COLO668 (cell line): ENCODE data around the gene ZNF778.
"Not testable (repeated sequence)": the region's sequence is repeated elsewhere in the genome, so short reads cannot be mapped to it uniquely, and the experiment has no call there.

Experiments used
- DNase-seq: peaks from one replicate; lab custom pipeline; 2025; ENCODE audit not compliant: unreplicated experiment; lab: John Stamatoyannopoulos, UW

Gene ZNF778

GRCh38 chr16:89179656-89180315 is 37.7 kb upstream of the ZNF778 start:
- DNase-seq: no peak

GRCh38 chr16:89183463-89183862 is 34.0 kb upstream of the ZNF778 start:
- no peak for DNase-seq

- DNase-seq: no peak
Observed at GRCh38 chr16:89183975-89184676, 33.4 kb upstream of the ZNF778 start.

GRCh38 chr16:89184677-89184932 is 32.9 kb upstream of the ZNF778 start:
- no peak for DNase-seq

- peak; percentile 36 for DNase-seq
Observed at GRCh38 chr16:89184933-89185794, 32.3 kb upstream of the ZNF778 start.

GRCh38 chr16:89185887-89186592 is 31.5 kb upstream of the ZNF778 start:
- not testable (repeated sequence) for DNase-seq

- not testable (repeated sequence) for DNase-seq
Observed at GRCh38 chr16:89186593-89187031, 30.9 kb upstream of the ZNF778 start.

GRCh38 chr16:89187032-89187769 is 30.3 kb upstream of the ZNF778 start:
- no peak for DNase-seq

- no peak for DNase-seq
Observed at GRCh38 chr16:89187770-89188392, 29.6 kb upstream of the ZNF778 start.

GRCh38 chr16:89188471-89189357 is 28.8 kb upstream of the ZNF778 start:
- DNase-seq: not testable (repeated sequence)

- DNase-seq: no peak
Observed at GRCh38 chr16:89189358-89190025, 28.0 kb upstream of the ZNF778 start.

- DNase-seq: no peak
Observed at GRCh38 chr16:89190150-89190958, 27.1 kb upstream of the ZNF778 start.

- DNase-seq: no peak
Observed at GRCh38 chr16:89191033-89191900, 26.2 kb upstream of the ZNF778 start.

- DNase-seq: no peak
Observed at GRCh38 chr16:89191901-89192185, 25.7 kb upstream of the ZNF778 start.

GRCh38 chr16:89192186-89192955 is 25.1 kb upstream of the ZNF778 start:
- DNase-seq: peak; percentile 71

- DNase-seq: no peak
Observed at GRCh38 chr16:89192956-89193575, 24.4 kb upstream of the ZNF778 start.
